ENCODE data around the gene TIMP2. TPM values are rescaled to one million over a fixed set of nuclear protein-coding genes. Genes with fewer than 3 reads are reported as not detected.

The TIMP2 gene
- total and polyA plus RNA-seq, 2 of the 13 experiments (the other 11 are each of a cell fraction or from before 2014, with no cell fraction given): 3.8 to 8.5 TPM

DNA sequence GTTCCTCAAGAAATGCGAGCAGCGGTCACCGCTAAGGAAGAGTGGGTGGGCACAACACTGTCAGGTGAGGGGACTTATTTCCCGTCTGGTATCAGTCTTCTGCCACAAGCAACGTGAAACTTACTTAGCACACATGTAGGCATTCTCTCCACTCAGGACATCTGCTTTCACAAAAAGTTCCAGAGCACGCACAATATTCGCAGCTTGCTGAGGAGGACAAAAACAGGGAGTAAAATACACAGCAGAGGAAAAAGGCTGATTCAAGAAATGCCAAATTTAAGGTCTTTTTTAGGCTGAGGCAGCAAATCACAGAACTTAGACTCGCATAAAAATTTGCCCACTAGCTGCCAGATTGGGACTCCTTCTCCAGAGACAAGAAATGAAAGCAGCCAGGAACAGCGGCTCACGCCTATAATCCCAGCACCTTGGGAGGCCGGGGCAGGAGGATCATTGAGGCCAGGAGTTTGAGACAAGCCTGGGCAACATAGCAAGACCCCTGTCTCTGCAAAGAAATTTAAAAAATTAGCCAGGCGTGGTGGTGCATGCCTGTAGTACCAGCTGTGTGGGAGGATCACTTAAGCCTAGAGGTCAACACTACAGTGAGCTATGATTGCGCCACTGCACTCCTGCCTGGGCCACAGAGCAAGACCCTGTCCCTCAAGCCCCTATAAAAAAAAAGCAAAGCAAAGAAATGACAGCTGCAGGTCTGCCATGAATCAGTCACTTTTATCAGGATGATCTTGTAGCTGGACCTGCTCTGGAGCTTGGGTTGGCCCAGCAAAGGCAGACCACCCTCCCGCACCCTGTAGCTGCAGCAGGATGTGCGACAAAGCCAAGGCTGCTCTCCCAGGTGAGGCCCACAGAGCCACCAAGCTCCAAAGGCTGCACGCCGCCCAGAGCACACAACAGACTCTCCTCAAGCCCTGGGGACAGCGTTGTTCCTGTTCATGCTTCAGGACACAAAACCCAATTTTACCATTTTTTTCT lies 105.1 kb downstream of the TIMP2 start (continued):
- TF ChIP-seq ZNF460 (CRISPR knock-in tag; IDR thresholded peaks at IDR 0.05; ENCODE audit: borderline replicate concordance): peak; percentile 56; the same call in 1 of the 2 replicates
- TF ChIP-seq, protein P1, sequence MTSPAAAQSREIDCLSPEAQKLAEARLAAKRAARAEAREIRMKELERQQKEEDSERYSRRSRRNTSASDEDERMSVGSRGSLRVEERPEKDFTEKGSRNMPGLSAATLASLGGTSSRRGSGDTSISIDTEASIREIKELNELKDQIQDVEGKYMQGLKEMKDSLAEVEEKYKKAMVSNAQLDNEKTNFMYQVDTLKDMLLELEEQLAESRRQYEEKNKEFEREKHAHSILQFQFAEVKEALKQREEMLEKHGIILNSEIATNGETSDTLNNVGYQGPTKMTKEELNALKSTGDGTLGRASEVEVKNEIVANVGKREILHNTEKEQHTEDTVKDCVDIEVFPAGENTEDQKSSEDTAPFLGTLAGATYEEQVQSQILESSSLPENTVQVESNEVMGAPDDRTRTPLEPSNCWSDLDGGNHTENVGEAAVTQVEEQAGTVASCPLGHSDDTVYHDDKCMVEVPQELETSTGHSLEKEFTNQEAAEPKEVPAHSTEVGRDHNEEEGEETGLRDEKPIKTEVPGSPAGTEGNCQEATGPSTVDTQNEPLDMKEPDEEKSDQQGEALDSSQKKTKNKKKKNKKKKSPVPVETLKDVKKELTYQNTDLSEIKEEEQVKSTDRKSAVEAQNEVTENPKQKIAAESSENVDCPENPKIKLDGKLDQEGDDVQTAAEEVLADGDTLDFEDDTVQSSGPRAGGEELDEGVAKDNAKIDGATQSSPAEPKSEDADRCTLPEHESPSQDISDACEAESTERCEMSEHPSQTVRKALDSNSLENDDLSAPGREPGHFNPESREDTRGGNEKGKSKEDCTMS (CRISPR knock-in tag; conservative IDR thresholded peaks at IDR 0.05): no peak
- TF ChIP-seq ZNF770 (CRISPR knock-in tag; IDR thresholded peaks at IDR 0.05): peak; percentile 60; the same call in 1 of the 2 replicates
- no peak for TF ChIP-seq ZNF557 (CRISPR knock-in tag; IDR thresholded peaks at IDR 0.05)
- TF ChIP-seq GTF2F1 (IDR thresholded peaks at IDR 0.05; ENCODE audit: low read length): no peak
- TF ChIP-seq ZNF660 (CRISPR knock-in tag; IDR thresholded peaks at IDR 0.05; ENCODE audit: borderline replicate concordance, low read depth): no peak
- TF ChIP-seq ZNF121 (CRISPR knock-in tag; IDR thresholded peaks at IDR 0.05): peak; percentile 92
- no peak for TF ChIP-seq HOXA5 (CRISPR knock-in tag; IDR thresholded peaks at IDR 0.05)
